Kidney epithelial cell (primary cell): ENCODE data around the gene VILL. TPM values are rescaled to one million over a fixed set of nuclear protein-coding genes. Genes with fewer than 3 reads are reported as not detected.
"Not testable (repeated sequence)": the region's sequence is repeated elsewhere in the genome, so short reads cannot be mapped to it uniquely, and the experiment has no call there.

ENCODE experiments used
- DNase-seq: peaks from one replicate; pipeline ENCODE4 v3.0.0-alpha.2; 2010; ENCODE audit warnings: low read depth
- H3K27me3 ChIP-seq: 2 replicates; pipeline ENCODE4 v1.6.0; 2011; ENCODE audit warnings: low read length; ENCODE audit not compliant: control insufficient read depth, insufficient read depth
- H3K36me3 ChIP-seq: 2 replicates; pipeline ENCODE4 v1.5.1; 2011; ENCODE audit warnings: low read length; ENCODE audit not compliant: control insufficient read depth, insufficient read depth
- H3K4me3 ChIP-seq: 2 replicates; pipeline ENCODE4 v1.5.1; 2011; ENCODE audit warnings: low read depth, mild to moderate bottlenecking, control low read depth, low read length
- total RNA-seq: library from RNA; depleted of rRNA; stranded (reverse); fragments of >200 nt; gene quantifications from 2 replicates; pipeline ENCODE4 v1.2.3, GENCODE V29; 2015
- TF ChIP-seq, protein P1 (sequence below): IDR thresholded peaks from 2 replicates; pipeline ENCODE4 v1.5.1; 2011; ENCODE audit warnings: mild to moderate bottlenecking, moderate library complexity, low read length, control low read depth, inconsistent platforms; ENCODE audit not compliant: insufficient read depth, poor library complexity, severe bottlenecking

Gene VILL
- total RNA-seq, 1 donor from 2014 or later: 7.8 TPM

DNA sequence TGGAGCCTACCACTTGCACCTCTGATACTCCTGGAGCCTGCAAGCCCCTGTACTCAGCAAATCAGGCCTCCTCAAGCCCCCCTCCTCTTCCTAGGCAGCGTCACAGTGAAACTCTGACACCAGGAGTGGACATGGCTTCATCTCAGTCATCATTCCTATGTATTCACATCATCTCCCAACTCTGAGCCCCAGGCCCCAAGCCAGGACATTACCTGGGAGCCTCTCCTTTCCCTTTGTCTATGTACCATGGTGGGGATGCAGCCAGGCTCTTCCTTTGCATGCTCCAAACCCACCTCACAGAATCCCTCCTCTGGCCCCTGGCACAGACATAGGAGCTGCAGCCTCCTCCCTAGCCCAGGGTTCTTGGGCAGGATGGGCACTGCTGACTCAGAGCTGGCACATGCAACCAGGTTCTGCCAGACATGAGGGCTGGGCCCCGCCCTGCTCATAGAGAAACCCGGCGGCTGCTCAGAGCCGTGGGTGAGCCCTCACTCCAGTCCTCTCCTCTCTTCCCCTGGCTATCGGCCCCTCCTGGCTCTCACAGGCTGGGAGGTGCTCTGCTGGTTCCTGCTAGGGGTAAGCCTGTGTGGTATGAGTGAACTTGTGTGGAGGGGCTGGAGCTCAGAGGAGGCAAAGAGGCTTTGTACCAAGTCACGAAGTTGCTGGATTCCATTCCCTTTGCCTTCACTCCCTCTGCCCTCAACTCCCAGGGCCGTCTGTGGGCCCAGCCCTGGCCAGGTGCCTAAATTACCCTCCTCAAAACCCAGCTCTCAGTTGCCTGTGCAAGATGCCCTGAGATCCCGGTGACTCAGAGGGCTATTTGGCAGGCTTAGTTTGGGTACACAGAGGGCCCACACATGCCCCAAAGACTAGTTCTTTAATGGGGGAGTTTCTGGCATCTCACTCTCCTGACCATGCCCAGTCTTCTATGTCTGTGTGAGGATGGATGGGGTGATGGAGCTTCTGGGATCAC lies 40.7 kb downstream of the VILL start:
- TF ChIP-seq, protein P1, sequence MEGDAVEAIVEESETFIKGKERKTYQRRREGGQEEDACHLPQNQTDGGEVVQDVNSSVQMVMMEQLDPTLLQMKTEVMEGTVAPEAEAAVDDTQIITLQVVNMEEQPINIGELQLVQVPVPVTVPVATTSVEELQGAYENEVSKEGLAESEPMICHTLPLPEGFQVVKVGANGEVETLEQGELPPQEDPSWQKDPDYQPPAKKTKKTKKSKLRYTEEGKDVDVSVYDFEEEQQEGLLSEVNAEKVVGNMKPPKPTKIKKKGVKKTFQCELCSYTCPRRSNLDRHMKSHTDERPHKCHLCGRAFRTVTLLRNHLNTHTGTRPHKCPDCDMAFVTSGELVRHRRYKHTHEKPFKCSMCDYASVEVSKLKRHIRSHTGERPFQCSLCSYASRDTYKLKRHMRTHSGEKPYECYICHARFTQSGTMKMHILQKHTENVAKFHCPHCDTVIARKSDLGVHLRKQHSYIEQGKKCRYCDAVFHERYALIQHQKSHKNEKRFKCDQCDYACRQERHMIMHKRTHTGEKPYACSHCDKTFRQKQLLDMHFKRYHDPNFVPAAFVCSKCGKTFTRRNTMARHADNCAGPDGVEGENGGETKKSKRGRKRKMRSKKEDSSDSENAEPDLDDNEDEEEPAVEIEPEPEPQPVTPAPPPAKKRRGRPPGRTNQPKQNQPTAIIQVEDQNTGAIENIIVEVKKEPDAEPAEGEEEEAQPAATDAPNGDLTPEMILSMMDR: no peak
- no peak for DNase-seq
- no peak overlapping the region for H3K4me3 ChIP-seq
- no peaks in the 10 kb centered on the region for H3K27me3 ChIP-seq
- H3K36me3 ChIP-seq: no peaks in the 10 kb centered on the region

DNA sequence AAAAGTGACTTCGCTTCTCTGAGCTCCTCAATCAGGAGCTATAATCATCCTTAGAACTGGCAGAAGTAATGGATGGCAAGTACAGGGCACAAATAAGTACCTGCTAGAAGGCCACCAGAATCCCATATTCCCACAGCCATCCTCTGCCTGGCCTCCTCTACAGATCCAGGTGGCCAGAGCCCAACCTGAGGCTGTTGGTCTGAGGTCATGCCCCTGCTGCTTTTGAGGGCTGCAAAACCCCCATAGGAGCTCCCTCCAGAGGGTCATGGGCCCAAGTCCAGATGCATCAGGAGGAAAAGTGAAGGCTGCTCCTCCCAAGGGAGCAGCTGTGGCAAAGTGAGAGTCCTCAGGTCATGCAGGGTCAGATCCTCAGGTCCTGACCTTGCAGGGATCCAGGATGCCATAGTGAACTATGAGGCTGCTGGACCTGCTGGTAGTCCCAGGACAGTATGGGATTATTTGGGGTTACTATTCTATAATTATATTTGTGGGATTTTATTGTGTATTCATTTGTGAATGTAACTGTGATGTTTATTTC lies 41.8 kb downstream of the VILL start:
- DNase-seq: no peak
- no peak overlapping the region for H3K4me3 ChIP-seq
- H3K36me3 ChIP-seq: no peaks in the 10 kb centered on the region
- TF ChIP-seq, protein P1: no peak
- peaks cover 3% of the 10 kb centered on the region for H3K27me3 ChIP-seq

DNA sequence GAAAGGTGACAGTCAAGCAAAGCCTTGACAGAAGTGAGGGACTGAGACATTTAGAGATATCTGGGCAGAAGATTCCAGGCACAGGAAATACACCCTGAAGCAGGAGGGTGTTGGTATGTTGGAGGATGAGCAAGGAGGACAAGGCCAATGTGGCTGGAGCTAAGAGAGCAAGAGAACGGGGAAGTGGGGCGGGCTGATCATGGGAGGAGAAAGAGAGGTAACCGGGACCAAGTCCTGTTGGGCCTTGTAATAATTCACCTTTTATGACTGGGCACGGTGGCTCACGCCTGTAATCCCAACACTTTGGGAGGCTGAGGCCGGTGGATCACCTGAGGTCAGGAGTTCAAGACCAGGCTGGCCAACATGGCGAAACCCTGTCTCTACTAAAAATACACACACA lies 43.0 kb downstream of the VILL start:
- H3K36me3 ChIP-seq, DNase-seq, H3K4me3 ChIP-seq, H3K27me3 ChIP-seq: not testable (repeated sequence)

DNA sequence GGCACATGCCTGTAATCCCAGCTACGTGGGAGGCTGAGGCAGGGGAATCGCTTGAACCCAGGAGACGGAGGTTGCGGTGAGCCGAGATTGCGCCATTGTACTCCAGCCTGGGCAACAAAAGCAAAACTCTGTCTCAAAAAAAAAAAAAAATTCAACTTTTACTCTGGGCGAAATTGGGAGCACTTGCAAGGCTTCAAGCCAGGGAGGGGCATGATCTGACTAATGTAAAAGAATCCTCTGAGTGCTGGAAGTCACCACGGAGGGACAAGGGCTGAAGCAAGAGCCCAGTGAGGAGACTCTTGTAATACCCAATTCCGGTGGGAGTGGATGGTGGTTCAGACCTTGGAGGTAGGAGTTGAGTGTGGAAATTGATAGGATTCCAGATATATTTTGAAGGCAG lies 43.7 kb downstream of the VILL start:
- H3K36me3 ChIP-seq, H3K27me3 ChIP-seq, H3K4me3 ChIP-seq, DNase-seq: not testable (repeated sequence)

DNA sequence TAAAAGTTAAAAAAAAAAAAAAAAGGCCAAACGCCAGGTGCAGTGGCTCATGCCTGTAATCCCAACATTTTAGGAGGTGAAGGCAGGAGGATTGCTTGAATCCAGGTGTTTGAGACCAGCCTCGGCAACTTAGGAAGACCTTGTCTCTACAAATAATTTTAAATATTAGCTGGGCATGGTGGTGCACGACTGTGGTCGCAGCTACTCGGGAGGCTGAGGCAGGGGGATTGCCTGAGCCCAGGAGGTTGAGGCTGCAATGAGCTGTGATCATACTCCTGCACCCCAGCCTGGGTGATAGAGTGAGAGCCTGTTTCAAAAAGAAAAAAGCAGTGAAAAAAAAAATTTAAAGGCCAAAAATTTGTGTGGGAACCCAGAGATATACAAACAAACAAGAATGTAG lies 45.7 kb downstream of the VILL start:
- Histone ChIP-seq H3K27me3 (peaks cover 8% of the 10 kb centered on the region), H3K36me3 (no peaks in the 10 kb centered on the region), H3K4me3 (no peak overlapping the region)
- TF ChIP-seq, protein P1: no peak
- no peak for DNase-seq

DNA sequence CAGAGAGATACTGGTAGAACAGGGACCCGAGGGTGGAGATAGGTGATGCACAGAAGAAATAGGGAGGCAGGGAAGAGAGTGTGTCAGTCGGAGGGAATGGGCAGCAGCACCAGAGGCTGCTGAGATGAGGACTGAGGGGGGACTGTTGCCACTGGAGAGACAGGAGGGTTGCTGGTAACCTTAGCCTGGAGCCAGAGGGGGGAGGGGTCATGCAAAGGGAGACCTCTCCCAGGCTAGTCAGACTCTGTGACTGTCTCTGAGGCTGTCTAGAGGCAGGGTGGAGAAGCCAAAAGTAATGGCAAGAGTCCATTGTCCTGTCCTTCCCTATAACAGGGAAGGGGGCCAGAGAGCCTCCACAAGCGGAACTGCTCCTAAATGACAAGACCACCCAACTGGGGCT lies 46.3 kb downstream of the VILL start:
- H3K4me3 ChIP-seq: no peak overlapping the region
- TF ChIP-seq, protein P1: no peak
- H3K27me3 ChIP-seq: peaks cover 8% of the 10 kb centered on the region
- no peaks in the 10 kb centered on the region for H3K36me3 ChIP-seq
- no peak for DNase-seq

DNA sequence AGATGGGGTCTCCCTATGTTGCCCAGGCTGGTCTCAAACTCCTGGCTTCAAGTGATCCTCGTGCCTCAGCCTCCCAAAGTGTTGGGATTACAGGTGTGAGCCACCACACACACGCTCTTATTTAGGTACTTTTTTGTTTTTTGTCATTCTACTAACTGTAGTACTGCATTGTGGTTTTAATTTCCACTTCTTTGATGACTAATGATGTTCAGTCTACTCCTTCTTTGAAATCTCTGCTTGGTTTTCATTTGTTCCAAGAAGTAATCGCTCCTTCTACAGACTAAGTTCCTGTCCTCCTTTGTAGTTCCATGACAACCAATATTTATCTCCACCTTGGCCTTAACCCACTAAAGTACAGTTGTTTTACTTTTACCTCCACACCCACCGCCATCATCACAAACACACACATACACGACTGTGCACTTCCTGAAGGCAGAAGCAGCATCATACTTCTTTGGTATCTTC lies 47.9 kb downstream of the VILL start:
- no peak for DNase-seq
- peaks cover 8% of the 10 kb centered on the region for H3K27me3 ChIP-seq
- no peak overlapping the region for H3K4me3 ChIP-seq
- H3K36me3 ChIP-seq: no peaks in the 10 kb centered on the region
- TF ChIP-seq, protein P1: no peak
